Astrocyte (in vitro differentiated cells and primary cell): ENCODE results near the gene DESI1.

Experiments
- EZH2 ChIP-seq: IDR thresholded peaks from 2 replicates; pipeline ENCODE4 v1.6.1; 2012; ENCODE audit warnings: mild to moderate bottlenecking, low read length, inconsistent platforms; ENCODE audit not compliant: insufficient read depth
- TF ChIP-seq, protein P1 (sequence below): IDR thresholded peaks from 2 replicates; pipeline ENCODE4 v1.5.1; 2011; ENCODE audit warnings: low read depth, mild to moderate bottlenecking, inconsistent platforms, low read length, moderate library complexity; ENCODE audit not compliant: insufficient read depth

- TF ChIP-seq EZH2, result no peak
- TF ChIP-seq, protein P1, sequence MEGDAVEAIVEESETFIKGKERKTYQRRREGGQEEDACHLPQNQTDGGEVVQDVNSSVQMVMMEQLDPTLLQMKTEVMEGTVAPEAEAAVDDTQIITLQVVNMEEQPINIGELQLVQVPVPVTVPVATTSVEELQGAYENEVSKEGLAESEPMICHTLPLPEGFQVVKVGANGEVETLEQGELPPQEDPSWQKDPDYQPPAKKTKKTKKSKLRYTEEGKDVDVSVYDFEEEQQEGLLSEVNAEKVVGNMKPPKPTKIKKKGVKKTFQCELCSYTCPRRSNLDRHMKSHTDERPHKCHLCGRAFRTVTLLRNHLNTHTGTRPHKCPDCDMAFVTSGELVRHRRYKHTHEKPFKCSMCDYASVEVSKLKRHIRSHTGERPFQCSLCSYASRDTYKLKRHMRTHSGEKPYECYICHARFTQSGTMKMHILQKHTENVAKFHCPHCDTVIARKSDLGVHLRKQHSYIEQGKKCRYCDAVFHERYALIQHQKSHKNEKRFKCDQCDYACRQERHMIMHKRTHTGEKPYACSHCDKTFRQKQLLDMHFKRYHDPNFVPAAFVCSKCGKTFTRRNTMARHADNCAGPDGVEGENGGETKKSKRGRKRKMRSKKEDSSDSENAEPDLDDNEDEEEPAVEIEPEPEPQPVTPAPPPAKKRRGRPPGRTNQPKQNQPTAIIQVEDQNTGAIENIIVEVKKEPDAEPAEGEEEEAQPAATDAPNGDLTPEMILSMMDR, result no peak
Measured at GRCh38 chr22:41589391-41590241, 31.2 kb downstream of the DESI1 start, which contains the start of gene PMM1.
